Parathyroid adenoma (tissue), 2 donors: ENCODE measurements around the gene KCNE5.
"Not testable (repeated sequence)": the region's sequence is repeated elsewhere in the genome, so short reads cannot be mapped to it uniquely, and the experiment has no call there.

Experiments used
- H2AFZ ChIP-seq: fragments of 300-600 bp; sonication (generic); one replicate; pipeline ENCODE4 v1.7.0; 2017; ENCODE audit warnings: antibody characterized with exemption, mild to moderate bottlenecking
- H3K27ac ChIP-seq: fragments of 300-600 bp; sonication (generic); one replicate; pipeline ENCODE4 v1.7.0; 2017
- H3K27me3 ChIP-seq: fragments of 300-600 bp; sonication (generic); one replicate; pipeline ENCODE4 v1.7.0; 2017; ENCODE audit warnings: low read length; ENCODE audit not compliant: control insufficient read depth, insufficient read depth
- H3K36me3 ChIP-seq: fragments of 300-600 bp; sonication (generic); one replicate; pipeline ENCODE4 v1.7.0; 2017; ENCODE audit warnings: low read length; ENCODE audit not compliant: control insufficient read depth, insufficient read depth
- H3K4me1 ChIP-seq: fragments of 300-600 bp; sonication (generic); one replicate; pipeline ENCODE4 v1.7.0; 2017; ENCODE audit warnings: control low read depth
- H3K4me2 ChIP-seq: fragments of 300-600 bp; sonication (generic); one replicate; pipeline ENCODE4 v1.7.0; 2017; ENCODE audit warnings: low read length
- H3K4me3 ChIP-seq: fragments of 300-600 bp; sonication (generic); one replicate; pipeline ENCODE4 v1.7.0; 2017; ENCODE audit warnings: low read depth, low read length
- H3K79me2 ChIP-seq: fragments of 300-600 bp; sonication (generic); one replicate; pipeline ENCODE4 v1.7.0; 2017; ENCODE audit warnings: control low read depth
- H3K9ac ChIP-seq: fragments of 300-600 bp; sonication (generic); one replicate; pipeline ENCODE4 v1.7.0; 2017; ENCODE audit warnings: mild to moderate bottlenecking
- H3K9me3 ChIP-seq: fragments of 300-600 bp; sonication (generic); one replicate; pipeline ENCODE4 v1.7.0; 2017; ENCODE audit warnings: low read length; ENCODE audit not compliant: control insufficient read depth
- CTCF ChIP-seq: fragments of 300-600 bp; sonication (generic); IDR thresholded peaks from one replicate; pipeline ENCODE4 v1.7.0; 2017; ENCODE audit warnings: antibody characterized with exemption, mild to moderate bottlenecking
- donor health status: primary hyperparathyroidism.

KCNE5 gene, protein sequence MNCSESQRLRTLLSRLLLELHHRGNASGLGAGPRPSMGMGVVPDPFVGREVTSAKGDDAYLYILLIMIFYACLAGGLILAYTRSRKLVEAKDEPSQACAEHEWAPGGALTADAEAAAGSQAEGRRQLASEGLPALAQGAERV

DNA sequence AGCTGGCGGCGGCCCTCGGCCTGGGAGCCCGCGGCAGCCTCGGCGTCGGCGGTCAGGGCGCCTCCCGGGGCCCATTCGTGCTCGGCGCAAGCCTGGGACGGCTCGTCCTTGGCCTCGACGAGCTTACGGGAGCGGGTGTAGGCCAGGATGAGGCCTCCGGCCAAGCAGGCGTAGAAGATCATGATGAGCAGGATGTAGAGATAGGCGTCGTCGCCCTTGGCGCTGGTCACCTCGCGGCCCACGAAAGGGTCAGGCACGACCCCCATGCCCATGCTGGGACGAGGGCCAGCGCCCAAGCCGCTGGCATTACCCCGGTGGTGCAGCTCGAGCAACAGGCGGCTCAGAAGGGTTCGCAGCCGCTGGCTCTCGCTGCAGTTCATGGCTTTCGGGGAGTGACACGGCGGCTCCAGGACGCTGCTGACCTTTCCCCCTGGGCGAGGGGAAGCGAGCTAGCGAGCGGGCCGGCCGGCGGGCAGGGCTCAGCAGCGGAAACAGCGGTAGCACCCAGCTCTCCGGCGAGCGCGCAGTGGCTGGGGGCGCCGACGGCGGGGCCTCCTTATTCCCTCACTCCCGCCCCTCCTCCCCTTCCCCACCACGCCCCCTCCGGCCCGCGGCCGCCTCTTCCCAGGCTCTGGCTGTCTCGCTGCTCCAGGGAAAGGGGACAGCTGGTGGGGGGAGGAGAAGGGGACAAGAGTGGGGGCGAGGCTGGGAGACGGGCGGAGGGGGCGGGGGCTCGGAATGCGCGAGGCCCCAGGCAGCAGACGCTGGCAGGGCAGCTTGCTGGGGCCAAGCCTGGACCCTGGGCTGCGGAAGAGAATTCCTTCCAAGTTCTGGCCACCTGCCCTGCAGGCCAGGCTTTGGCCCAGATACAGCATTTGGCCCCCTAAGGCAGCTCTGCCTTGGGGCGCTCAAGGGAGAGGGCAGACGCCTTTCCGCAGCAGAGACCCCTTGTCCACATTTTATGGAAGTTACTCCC, at the start of gene KCNE5:
KCNE5 (minus strand) TSS at position 532 of the 976 bp plus-strand sequence; CDS start at position 380, 152 bp downstream.
- H3K36me3 ChIP-seq: no peaks in the 10 kb centered on the region
- no peak within 1 kb of the TSS for H3K4me2 ChIP-seq
- no peaks in the 10 kb centered on the region for H3K9me3 ChIP-seq
- no peaks in the 10 kb centered on the region for H3K4me1 ChIP-seq
- peak within 1 kb of the TSS; percentile 33 for H2AFZ ChIP-seq
- H3K79me2 ChIP-seq: no peaks in the 10 kb centered on the region
- no peak for TF ChIP-seq CTCF
- no peak within 1 kb of the TSS for H3K9ac ChIP-seq
- H3K4me3 ChIP-seq: no peak within 1 kb of the TSS
- no peak within 1 kb of the TSS for H3K27ac ChIP-seq
- H3K27me3 ChIP-seq: no peaks in the 10 kb centered on the region

DNA sequence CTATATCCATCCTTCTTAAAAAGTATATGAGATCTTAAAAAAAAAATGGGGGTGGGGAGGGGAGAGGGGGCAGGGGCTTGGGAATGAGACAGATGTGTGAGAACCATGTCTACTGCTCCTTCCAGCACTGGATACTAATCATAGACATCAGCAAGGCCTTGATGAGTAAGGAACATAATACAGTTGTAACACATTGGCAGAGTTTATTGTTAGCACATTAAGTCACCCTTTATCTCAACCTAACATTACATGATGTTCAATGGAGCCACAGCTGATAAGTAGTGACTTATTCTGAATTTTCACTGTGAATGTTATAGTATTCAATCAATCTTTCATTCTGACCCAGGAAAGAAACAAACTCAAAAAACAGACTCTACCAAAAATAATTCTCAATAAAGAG, 47.3 kb upstream of the KCNE5 start:
- Histone ChIP-seq H3K9me3 (no peaks in the 10 kb centered on the region), H3K4me2 (no peak overlapping the region), H3K36me3 (no peaks in the 10 kb centered on the region), H3K79me2 (no peaks in the 10 kb centered on the region), H3K4me3 (no peak overlapping the region), H2AFZ (no peak overlapping the region), H3K9ac (no peak overlapping the region), H3K27ac (no peak overlapping the region), H3K27me3 (no peaks in the 10 kb centered on the region), H3K4me1 (no peaks in the 10 kb centered on the region)
- no peak for TF ChIP-seq CTCF

DNA sequence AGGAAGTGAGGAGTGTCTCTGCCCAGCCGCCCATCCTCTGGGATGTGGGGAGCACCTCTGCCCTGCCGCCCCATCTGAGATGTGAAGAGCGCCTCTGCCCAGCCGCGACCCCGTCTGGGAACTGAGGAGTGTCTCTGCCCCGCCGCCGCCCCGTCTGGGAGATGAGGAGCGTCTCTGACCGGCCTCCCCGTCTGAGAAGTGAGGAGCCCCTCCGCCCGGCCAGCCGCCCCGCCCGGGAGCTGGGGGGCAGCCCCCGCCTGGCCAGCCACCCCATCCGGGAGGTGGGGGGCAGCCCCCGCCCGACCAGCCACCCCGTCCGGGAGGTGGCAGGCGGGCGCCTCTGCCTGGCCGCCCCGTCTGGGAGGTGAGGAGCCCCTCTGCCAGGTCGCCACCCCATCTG, 46.2 kb upstream of the KCNE5 start:
- H3K27me3 ChIP-seq, H3K4me3 ChIP-seq, H3K4me1 ChIP-seq, H3K27ac ChIP-seq, H3K9me3 ChIP-seq, H2AFZ ChIP-seq, H3K36me3 ChIP-seq, H3K4me2 ChIP-seq, H3K9ac ChIP-seq, H3K79me2 ChIP-seq: not testable (repeated sequence)

DNA sequence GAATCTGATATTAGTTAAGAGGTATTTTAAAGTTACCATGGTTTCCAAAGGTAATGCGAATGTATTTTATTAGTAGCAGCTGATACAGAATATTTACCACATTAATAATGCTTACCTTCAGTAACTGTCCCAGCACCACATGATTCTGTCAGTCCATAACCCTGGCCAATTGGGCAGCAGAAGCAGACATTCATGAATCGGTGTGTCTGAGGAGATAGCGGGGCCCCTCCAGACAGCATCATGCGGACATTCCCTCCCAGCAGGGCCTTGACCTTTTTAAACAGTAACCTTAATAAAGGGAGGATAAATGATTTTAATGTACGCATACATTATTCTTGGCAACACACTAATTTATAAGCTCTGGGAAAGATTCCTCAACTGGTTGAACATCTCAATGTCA, 43.0 kb upstream of the KCNE5 start:
- no peak for TF ChIP-seq CTCF

DNA sequence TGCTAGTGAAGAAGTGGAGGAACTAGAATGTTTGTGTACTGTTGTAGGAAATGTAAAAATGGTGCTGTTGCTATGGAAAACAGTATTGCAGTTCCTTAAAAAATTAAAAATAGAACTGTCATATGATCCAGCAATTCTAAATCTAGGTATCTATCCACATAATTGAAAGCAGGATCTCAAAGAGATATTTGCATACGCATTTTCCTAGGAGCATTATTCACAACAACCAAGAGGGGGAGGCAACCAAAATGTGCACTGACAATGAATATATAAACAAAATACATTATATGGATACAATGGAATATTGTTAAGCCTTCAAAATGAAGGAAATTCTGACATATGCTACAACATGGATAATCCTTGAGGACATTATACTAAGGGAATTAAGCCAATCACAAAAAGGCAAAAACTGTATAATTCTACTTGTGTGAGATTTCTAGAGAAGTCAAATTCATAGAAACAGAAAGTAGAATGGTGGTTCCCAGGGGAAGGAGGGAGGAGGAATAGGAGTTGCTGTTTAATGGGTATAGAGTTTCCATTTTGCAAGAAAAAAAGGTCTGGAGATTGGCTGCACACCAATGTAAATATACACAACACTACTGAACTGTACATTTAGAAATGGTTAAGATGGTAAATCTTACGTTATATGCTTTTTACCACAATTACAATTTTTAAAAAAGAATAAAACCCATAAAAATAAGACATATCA, 35.6 kb upstream of the KCNE5 start:
- no peaks in the 10 kb centered on the region for H3K36me3 ChIP-seq
- H3K27me3 ChIP-seq: no peaks in the 10 kb centered on the region
- no peak for TF ChIP-seq CTCF

More for the DNA sequence above, 43.0 kb upstream of the KCNE5 start:
- Histone ChIP-seq H3K4me1 (no peaks in the 10 kb centered on the region), H3K27me3 (no peaks in the 10 kb centered on the region), H3K9ac (no peak overlapping the region), H3K79me2 (no peaks in the 10 kb centered on the region), H3K4me2 (no peak overlapping the region), H3K27ac (no peak overlapping the region), H2AFZ (no peak overlapping the region), H3K4me3 (no peak overlapping the region), H3K36me3 (no peaks in the 10 kb centered on the region), H3K9me3 (no peaks in the 10 kb centered on the region)

More for the DNA sequence above, 35.6 kb upstream of the KCNE5 start:
- no peak overlapping the region for H3K4me2 ChIP-seq
- H2AFZ ChIP-seq: no peak overlapping the region
- H3K9ac ChIP-seq: no peak overlapping the region
- H3K27ac ChIP-seq: no peak overlapping the region
- no peaks in the 10 kb centered on the region for H3K9me3 ChIP-seq
- H3K79me2 ChIP-seq: no peaks in the 10 kb centered on the region
- H3K4me3 ChIP-seq: no peak overlapping the region
- no peaks in the 10 kb centered on the region for H3K4me1 ChIP-seq
